Stimulated activated CD8-positive, alpha-beta memory T cell treated with anti-CD3 and anti-CD28 coated beads, Interleukin-4, amount 100 ng/mL, for 48 hours (primary cell): ENCODE results near the gene EEFSEC.
"Not testable (repeated sequence)": the region's sequence is repeated elsewhere in the genome, so short reads cannot be mapped to it uniquely, and the experiment has no call there.

Experiments used
- DNase-seq: peaks from one replicate; pipeline ENCODE4 v3.0.0-alpha.2; 2020

EEFSEC gene

DNA sequence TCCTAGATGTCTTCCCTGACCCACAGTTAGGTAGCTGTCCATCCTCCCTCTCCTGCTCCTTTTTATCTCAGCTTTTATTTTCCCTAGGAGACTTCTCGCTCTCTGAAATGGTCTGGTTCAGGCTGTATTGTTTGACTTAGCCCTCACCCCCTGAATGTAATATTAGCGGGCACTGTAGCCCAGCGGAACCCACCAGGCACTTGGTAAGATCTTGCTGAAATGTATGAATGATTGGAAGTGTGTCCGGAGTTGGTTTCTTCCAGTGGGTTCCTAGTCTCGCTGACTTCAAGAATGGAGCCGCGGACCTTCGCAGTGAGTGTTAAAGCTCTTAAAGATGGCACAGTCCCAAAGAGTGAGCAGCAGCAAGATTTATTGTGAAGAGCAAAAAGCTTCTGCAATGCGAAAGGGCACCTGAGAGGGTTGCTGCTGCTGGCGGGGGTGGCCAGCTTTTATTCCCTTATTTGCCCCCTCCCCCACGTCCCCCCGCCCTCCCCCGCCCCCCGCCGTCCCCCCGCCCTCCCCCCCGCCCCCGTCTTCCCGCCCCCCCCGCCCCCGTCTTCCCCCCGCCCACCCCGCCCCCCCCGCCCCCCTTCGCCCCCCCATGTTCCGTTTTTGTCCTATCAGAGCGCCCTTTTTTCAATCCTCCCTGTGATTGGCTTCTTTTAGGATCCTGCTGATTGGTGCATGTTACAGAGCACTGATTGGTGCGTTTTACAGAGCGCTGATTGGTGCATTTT lies 694 bp upstream of the EEFSEC start:
- no peak for DNase-seq

DNA sequence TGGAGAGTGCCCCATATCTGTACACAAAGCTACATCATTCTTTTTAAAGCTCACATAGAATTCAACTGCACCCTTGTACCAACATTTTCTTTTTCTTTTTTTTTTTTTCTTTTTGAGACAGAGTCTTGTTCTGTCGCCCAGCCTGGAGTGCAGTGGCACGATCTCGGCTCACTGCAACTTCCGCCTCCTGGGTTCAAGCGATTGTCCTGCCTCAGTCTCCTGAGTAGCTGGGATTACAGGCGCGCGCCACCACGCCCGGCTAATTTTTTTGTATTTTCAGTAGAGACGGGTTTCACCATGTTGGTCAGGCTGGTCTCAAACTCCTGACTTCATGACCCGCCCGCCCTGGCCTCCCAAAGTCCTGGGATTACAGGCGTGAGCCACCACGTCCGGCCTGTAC lies 1.1 kb downstream of the EEFSEC start:
- not testable (repeated sequence) for DNase-seq

DNA sequence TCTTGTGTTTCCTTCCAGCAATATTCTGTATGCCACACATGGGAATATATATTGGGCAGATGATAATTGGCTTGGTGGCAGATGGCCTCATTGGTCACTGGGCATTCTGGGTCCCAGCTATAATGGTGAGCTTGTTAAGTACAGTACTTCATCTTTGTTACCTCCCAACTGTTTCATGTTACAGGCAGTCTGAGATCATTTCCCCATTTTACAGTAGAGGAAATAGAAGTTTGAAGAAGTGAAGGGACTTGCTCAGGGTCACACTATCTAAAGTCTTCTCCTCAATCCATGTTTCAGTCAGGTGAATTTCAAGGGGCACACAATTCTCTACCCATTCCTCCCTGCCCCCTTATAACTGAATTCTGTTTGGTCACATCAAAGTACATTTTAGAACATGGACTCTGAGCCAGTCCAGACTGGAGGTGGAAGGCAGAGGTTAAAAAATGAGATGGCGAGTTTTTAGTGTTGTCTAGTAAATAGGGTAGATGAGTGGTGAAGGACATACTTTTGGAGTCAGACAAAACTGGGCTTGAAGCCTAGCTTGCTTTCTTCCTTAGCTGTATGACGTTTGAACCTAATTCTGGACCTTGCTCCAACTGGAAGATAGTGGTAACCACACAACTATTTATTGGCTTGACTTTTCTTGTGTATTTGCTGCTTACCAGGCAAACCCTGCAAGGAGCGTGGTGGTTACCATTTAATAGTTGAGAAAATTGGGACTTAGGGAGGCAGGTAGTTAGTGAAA lies 2.5 kb downstream of the EEFSEC start:
- DNase-seq: no peak

DNA sequence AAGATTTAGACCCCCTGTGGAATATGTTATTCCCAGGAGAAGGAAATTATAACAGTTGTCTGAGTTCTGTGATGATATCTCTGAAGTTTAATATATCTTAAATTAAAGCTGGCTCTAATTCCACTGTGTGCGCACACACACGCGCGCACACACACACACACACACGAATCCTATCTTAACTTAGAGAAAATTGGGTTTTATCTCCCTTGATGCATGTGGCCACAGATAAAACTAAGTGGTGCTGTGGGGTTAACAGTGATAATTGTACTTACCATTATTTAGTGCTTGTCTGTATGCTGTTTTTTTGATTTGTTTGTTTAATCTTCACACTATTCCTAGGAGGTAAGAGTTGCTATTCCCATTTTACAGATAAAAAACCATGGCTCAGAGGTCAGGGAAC lies 7.4 kb downstream of the EEFSEC start:
- no peak for DNase-seq

DNA sequence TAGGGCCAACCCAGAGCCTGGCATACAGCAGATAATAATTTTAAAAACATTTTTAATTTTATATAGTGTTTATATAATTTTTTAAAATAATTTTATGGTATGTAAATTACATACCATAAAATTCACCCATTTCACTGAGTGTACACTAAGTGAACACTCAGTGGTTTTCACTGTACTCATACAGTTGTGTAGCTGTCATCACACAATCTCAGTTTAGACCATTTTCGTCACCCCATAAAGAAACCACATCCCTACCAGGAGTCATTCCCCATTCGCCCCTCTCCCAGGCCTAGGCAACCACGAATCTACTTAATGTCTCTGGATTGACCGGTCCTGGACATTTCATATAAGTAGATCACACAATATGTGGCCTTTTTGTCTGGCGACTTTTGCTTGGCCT lies 10.2 kb downstream of the EEFSEC start:
- no peak for DNase-seq

DNA sequence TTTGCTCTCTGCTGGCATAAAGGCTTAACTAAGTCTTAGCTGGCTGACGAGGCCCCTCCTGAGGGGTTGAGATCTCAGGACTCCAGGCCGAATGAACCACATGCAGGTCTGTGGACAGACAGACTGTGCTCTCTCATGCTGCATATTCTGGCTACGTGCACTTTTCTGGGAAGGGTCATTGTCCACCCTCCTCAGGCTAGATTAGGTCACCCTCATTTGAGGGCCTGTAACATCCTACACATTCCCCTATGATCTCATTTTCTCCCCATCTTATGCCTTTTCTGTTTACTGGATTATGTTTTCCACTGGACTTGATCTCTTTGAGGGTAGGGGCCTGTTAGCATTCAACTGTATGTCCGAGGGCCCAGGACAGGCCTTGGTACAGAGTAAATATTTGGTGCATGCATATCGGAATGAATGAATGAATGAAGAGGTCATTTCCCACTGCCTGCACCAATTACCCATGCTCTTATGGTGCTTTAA lies 13.7 kb downstream of the EEFSEC start:
- no peak for DNase-seq

DNA sequence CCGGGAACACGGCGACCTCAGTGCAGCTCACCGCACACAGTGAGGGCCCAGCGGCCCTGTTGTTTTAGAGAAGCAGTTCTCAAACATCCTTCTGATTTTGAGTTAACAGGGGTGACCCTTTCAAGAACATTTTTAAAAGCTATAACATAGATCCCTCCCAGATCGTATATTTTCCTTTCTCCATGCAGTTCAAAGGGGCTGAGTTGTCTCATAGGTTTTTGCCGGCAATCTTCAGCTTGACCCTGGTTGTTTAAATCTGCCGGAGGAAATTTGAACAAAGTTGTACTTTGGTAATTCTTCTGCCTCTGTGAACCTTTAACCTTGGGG lies 14.3 kb downstream of the EEFSEC start:
- no peak for DNase-seq

DNA sequence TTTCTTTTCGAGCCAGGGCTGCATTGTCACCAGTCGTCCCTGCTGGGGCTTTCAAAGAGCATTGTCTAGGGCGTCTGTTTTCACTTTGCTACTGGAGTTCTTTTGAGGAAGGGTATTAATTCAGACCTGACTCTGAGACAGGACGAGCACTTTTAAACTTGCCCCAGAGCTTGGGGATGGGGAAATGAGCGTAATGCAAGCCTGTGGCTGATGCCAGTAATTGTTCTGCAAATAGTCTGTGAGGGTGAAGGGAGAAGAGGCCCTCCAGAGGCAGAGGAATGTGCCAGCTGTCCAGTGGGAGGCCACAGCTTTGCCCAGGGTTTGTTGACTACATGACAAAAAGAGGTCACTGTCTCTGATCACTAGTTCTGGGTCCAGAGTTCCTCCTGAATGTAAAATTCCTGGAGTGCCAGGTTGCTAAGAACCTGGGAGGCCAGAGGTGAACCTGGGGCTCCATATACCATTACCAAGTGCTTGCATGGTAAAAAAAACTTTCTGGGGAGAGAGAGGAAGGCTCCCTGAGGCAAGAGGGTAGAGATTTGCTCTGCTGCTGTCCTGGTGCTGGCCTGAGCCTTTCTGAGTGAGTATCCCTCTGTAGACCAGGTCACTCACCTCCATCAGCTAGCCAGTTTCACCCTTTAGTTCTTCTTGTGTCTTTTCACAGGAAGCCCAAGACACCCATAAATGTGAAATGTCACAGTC lies 14.8 kb downstream of the EEFSEC start:
- no peak for DNase-seq

DNA sequence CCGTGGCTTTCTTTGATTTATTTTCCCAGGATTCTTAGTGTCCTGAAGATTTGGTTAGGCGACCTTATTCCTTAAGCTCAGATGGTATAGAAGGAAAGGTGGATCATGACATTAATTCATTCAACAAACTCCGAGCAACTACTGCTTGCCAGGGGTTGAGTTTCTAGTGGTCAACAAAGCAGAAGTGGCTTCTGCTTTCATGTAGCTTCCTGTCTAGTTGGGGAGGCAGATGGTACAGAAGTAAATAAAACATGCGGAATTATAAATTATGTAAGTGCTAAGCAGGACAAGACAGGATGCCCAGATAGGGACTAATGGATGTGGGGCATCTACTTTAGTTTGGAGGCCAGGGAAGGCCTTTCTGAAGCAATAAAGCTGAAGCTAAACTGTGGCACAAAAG lies 15.6 kb downstream of the EEFSEC start:
- DNase-seq: no peak

DNA sequence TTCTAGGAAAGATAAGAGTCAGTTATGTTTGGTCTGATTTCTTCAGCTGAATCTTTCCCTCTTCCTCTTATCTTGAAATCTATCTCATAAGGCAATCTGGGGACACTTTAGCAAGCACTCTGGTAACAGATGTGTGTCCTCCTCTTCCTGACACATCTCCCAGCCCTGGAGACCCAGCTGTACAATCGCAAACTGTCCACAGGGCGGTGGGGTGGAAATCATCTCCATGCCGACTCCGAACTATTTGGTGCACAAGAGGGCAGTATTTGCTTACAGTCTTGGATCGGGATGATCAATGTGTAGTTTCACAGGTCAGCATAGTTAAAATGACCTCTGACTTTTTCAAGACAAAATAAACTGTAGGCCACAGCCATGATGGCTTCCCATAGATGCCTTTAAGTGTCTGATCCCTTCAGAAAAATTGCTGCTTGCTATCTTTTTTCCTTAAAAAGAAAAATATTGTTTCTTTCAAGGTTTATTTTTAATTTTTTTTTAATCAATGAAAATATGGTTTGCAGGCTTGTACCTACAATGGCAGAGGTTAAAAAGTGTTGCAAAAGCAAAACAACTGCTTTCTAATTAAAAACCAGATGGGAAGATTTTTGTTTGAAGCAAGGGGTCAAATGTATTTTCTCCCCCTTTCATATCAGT lies 17.7 kb downstream of the EEFSEC start:
- no peak for DNase-seq

DNA sequence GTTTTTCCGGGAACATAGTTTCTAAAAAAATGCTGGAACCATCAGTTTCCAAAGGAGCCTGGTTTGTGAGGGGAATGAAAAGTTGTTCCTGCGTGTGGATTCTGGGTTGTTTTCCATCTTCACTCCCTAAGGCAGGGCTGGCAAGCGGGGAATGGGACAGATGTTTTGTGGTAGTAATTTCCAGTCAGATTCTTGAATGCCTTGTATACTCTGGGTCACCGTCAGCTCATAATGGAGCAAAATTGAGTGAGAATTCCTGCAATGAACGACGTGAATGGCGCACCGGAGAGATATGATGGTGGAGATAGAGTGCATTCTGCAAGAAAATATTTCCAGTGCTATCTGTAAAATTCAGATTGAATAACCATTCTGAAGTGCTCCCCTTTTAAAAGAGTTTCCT lies 19.9 kb downstream of the EEFSEC start:
- no peak for DNase-seq

DNA sequence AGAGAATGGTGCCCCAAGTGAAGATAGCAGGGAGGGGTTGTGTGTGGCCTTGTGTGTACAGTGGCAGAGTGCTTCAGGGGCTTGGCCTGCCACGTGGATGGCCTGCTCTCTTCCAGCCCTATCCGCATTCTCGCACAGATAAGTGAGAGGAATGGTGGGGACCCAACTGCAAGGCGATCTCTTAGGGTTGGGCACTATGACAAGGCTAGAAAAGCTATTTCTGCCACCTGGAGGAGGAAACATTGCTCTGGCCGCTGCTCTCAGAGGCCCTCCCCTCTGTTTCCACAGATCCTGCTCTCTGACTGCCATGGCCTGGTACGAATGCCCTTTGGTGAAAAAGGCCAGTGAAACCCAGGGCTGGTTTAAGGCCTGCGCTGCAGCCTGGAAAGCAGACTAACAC lies 20.6 kb downstream of the EEFSEC start:
- no peak for DNase-seq

DNA sequence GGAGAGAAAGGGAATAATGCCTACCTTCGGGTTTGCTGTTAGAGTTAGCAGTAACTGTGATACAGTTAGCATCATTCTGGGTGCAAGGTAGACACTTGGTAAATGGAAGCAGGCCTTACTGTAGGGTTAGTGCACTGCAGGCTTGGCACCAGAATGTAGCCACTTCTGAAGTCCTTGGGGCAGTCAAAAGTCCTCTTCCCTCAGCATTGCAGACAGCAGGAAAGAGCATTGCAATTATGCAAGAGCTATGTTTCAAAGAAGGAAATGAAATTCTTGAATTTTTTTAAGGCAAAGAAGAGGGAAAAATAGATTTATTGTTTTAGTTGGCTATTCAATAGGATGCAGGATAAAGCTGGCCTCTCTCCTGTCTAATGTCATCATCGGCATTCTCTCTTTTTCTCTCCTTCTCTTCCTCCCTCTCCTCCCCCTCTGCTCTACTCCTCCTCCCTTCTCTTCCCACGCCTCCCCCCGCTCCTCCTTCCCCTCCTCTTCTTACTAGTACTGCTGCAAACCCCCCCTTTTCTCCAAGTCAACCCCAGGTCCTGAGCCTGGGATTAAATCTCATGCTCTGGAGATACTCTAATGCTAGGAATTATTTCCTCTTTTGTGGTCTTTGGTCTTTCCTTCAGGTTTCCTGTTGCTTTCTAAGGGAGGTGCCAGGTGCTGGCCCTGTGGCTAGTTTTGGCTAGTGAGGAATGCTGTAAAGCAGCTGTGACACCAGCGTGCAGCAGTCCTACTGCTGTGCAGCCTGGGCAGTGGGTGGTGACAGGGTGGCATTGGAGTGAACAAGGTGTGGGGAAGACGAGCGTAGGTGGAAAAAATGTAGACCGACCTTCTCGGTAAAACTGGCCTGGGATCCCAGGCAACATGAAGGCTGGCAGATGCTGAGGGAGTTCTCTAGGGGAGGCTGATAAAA lies 21.7 kb downstream of the EEFSEC start:
- no peak for DNase-seq

DNA sequence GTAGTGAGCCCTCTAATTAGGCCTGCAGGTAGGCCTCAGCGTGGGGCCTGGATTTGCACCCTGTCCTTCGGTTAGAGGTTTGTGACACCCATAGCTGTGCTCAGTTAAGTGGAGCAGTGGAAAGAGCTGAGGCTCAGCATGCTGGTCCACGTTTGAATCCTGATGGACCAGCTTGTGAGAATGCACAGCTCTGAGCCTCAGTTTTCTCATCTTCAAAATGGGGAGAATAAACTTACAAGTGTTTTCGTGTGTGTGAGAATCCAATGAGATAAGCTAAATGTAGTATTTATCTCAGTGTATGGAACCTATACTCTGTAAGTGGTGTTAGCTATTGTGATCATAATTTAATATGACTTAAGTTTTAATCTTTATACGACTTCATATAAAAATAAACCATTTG lies 22.5 kb downstream of the EEFSEC start:
- no peak for DNase-seq

DNA sequence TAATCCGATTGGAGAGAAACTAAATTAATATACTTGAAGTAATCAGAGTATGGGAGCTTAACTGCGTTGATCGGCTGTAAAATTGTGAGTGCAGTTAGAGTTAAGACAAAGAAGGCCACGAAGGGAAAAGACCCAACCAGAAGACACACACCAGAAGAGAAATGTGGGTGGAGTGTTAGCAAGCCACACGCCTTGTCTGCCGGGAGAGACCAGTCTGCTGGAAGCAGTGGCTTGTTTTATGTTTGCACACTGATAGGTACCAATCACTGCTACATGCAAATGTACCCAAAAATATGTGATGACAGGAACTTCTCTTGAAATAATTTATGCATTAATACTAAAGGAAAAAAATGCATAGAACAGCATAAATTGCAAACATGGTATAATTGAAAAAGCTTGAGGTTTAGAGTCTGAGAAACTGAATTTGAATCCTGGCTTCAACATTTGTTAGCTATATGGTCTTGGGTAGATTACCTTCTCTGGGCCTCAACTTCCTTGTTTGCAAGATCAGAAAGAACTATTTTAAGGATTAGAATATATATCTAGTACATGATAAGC lies 23.1 kb downstream of the EEFSEC start:
- no peak for DNase-seq

DNA sequence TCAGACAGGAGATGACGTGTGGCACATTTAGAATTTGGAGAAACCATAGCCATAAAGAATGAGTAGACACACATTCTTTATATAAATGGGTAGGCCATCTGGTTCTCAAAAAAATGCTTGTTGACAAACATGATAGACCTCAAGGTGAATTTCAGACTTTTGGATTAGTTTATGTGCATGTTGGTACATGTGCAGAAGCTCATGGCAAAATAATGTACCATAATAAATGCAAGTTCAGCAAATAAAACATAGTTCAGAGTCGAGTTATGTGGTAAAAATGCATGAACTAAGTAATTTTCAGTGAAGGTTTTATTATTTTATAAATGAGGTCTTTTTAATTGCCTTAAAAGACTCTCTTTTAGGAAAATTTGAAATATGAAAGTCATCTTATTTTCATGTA lies 24.6 kb downstream of the EEFSEC start:
- DNase-seq: no peak

DNA sequence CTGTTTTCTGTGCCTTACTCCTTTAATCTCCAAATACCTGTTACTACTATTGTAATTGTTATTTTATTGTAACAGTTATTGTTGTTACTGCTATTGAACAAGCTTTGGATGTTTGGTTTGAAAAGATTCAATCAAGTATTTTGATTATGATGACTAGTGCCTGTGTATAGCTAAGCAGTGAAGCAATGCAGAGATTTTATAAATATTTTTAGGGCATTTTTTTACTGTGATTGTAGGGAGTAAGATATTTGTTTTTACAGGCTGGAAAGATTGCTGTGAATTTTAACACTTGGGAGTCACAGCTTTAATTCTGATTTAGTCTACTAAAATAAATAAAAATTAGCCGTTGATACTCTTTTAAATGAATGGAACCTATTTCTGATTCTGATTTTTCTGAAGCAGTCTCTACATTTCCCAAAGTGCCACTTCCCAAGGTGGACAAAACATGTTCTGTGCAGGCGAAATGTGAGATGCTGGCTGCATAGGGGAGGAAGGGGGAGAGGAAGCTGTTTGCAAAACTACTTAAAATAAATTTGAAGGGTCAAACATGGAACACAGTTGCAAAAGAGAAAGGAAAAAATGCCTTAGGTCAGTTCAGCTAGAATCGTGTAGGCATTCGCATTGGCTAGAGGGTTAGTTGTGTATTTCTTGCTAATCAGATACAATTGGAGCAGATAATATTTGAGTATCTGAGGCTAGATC lies 25.7 kb downstream of the EEFSEC start:
- DNase-seq: no peak

DNA sequence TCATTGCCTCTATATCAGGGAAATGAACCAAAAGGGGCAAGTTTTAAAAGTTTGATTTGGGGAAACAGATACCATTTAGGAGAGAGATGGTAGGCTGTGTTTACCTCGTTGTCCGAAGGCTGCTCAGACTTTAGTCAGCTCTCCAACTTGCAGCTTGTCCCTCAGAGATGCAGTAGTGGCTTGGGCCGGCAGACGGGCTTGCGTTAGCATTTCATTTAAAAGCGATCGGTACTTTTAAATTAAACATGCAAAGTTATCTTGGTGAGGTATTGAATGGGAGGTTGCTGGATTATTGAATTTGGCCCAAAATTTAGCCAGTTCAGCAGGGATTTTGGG lies 26.2 kb downstream of the EEFSEC start:
- DNase-seq: no peak

DNA sequence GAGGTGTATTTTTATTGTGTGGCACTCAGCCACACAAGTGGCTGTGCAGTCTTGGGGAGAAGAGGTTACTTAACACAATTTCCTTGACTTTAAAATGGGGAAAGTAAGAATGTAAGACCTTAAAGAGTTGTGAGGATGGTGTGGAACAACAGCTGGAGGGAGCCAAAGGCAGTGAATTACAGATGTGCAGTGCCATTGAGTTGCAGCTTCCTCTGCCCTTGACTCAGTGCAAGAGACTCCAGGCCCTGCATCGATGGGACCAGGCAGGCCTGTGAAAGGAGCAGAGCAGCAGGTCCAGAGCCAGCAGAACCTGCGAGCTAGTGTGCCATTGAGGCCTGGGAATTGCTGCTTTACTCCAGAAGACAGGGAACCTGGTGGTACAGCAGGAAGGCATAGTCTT lies 27.2 kb downstream of the EEFSEC start:
- no peak for DNase-seq

DNA sequence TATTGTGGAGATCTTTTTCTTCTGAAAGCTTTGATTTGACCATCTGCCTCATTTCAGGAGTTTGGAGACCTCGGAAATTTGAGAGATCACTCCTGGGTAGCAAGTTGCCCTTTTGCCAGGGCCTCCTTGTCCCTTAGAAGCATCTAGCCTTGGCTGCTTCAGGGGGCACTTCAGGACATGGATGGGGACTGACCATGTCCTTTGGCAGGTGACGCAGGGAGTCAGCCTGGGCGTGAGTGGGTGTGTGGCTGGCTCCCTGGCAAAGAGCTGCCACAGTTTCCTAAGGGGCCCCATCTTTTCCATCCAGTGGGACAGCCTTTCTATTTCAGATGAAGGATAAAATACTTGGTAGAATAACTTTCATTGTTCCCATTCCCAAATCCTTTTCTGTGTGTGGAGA lies 27.6 kb downstream of the EEFSEC start:
- no peak for DNase-seq

DNA sequence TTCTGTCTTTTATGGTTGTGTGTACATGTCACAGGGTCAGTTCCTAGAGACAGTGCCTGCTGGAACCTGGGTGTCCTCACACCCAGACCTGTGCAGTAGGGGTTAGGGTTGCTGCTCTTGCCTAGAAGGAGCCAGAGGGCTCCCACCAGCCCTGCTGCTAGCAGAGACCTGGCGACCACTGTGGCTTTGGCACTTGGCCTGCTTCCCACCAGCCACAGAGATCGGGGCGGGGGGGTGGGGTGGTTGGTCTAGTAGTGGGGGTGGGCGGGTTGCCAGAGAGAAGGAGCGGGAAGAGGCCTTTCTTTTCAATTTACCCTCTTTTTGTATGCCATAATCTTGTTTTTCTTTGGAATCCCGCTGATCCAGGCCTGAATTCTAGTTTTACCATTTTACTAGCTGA lies 29.4 kb downstream of the EEFSEC start:
- DNase-seq: no peak
